Measurements from ENCODE around the gene SERPINB5. TPM values are rescaled to one million over a fixed set of nuclear protein-coding genes. Genes with fewer than 3 reads are reported as not detected.

SERPINB5 gene
- total RNA-seq, 1 experiment from 2014 or later: 13.4 TPM

- DNase-seq (ENCODE audit: low spot score): no peak
Measured at GRCh38 chr18:63468575-63468974, 8.2 kb upstream of the SERPINB5 start.

DNA sequence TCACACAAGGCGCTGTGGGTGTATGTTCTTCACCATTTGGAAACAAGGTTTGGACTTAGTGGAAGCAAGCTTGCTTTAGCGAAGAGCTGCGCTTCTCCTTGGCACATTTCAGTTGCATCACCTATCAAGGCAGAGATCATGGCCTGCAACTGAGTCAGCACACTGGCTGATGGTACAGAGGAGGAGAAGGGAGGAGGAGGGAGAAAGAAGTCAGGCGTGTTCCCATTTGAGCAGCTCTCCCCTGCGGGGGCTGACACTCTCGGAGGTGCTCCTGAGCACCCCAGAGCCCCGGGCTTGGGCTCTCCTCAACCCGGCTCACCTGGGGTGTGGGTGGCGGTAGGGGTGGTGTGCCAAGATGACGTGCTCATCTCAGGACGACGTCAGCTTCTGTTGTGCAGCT lies 6.0 kb upstream of the SERPINB5 start:
- no peak for DNase-seq (ENCODE audit: low spot score)

DNA sequence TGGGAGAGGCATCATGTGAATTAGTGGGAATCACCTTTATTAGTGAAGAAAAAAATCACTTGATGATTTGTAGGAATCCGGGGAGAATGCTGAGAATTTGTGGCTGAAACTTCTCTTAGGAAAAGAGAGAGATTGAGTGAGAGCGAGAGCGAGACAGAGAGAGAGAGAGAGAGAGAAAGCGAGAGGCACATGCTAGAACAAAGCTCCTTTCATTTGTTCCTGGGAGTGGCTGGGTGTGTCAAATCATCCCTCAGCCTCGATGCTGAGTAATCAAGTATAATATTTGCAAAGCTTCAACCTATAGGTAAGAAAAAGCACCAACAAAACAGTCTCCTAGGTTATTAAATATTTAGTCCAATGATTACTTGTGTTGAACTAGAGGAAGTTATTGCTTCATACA lies 4.4 kb upstream of the SERPINB5 start:
- peak; percentile 42 for DNase-seq (ENCODE audit: low spot score)

DNA sequence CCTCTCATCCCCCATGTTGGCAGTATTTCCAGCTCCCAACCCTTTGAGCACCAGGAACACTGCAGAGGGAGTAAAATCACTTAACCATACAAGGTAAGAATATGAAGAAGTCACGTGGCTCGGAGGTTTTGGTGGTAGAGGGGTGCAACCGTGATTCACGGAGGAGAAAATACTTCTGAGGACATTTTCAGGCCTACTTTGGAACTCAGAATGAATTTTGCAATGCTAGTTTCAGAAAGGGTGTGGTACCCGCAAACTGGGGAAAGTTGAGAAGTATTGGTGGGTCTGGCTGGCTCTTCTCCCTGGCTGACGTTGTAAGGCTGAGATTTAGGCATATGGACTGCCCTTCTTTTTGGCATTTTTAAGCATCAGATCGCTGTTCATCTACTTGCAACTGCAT lies 442 bp downstream of the SERPINB5 start:
- DNase-seq (ENCODE audit: low spot score): no peak

DNA sequence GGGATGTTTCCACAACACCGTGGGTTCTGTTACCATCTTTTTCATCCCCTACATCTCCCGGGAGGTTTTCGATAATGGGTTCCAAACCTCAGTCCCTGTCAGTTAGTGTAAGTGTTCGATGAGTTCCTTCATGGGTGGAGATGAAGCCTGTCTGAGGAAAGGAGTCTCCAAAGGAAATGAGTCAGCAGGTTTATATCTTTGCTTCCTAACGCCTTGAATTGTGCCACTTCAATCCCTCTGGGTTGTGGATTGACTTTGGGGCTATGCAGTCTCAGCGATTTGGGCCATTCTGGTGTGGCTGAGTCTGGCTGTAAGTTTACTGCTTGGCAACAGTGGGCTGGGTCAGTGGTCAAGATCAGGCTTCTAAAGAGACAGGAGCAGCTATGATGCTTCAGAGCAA lies 1.2 kb downstream of the SERPINB5 start:
- peak; percentile 44 for DNase-seq (ENCODE audit: low spot score)

GRCh38 chr18:63479826-63480225 lies 3.1 kb downstream of the SERPINB5 start:
- no peak for DNase-seq (ENCODE audit: low spot score)

DNA sequence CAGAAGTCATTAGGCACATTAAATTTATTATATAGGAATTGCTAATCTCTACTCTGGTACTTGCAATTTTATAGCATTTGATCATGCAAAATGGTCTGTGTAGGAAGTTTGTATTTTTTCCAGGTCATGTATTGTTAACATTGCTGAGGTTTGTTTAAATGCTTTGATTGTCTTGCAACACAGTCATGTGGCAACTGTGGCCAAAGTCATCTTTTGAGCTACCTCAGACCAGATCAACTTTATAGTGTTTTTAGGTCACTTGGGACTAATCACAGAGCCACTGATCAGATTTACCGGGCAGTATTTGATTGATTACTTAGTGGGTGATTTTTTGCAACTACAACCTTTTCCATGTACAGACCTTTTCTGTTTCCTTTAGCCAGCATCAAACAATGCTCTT lies 3.7 kb downstream of the SERPINB5 start:
- DNase-seq (ENCODE audit: low spot score): no peak

DNA sequence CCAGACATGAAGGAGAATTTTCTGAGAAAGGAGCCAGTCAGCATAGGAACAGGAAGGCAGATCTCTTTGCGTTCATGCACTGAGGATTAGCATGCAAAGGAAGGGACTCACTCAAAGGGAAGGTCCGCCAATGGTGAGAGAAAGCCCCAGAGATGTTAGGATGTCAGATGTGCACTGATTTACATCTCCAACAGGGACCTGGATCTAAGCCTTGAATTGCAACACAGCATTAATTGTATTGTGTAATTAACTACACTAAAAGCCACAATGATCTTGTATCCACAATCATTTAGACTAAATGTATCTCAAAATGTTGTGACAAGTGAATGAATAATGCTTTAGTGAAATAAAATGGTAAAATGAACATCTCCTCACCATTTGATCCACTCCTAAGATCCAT lies 4.2 kb downstream of the SERPINB5 start:
- no peak for DNase-seq (ENCODE audit: low spot score)

DNA sequence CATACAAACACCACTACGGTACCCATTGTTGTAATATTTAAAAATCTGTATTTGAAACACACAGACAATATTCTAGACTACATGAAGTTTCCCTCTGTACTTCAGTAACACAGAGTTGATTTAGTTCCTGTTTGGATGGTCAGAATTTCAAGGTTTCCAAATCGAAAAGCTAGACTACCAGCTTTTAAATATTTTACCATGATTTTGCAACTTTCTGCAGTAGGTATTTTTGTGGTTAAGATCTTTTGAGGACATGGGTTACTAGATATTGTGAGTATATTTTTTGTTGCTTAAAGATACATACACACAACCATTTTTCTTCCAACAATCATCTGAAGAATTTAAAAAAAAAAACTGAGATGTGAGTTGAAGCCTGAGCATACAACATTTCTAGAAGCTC lies 10.9 kb downstream of the SERPINB5 start:
- DNase-seq (ENCODE audit: low spot score): no peak

GRCh38 chr18:63488160-63488559 lies 11.4 kb downstream of the SERPINB5 start:
- no peak for DNase-seq (ENCODE audit: low spot score)

DNA sequence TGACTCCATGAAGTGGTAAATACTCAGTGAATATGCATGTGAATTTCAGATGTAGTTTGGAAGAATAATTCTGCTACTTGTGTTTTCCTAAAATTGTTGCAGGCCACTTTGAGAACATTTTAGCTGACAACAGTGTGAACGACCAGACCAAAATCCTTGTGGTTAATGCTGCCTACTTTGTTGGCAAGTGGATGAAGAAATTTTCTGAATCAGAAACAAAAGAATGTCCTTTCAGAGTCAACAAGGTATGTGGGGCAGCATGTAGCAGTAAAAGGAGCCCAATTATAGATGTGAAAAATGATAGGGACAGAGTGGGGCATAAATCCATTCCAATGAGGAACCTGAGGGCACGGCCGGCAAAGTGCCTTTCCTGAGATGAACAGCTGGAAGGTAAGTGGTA lies 16.1 kb downstream of the SERPINB5 start:
- no peak for DNase-seq (ENCODE audit: low spot score)

DNA sequence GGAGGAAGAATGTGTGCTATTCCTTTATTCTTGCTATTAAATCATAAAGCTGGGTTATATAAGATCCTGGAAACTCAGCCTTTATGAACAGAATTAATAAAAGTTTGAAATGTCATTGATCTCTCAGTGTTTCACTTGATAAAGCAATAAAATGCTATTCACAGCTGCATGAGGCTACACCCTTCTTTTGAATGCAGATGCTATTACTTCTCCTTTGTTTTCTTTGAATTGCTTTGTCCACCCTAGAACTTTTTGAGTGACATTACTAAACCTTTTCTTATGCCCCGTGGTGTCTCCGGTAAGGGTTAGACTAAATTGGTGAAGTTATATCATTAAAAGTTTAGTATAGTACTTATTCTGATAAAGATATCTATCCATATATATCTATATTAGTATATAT lies 18.9 kb downstream of the SERPINB5 start:
- DNase-seq (ENCODE audit: low spot score): no peak

- peak; percentile 50 for DNase-seq (ENCODE audit: low spot score)
Measured at GRCh38 chr18:63505566-63506335, 29.0 kb downstream of the SERPINB5 start.

- DNase-seq (ENCODE audit: low spot score): no peak
Measured at GRCh38 chr18:63506336-63506646, 29.5 kb downstream of the SERPINB5 start.

DNA sequence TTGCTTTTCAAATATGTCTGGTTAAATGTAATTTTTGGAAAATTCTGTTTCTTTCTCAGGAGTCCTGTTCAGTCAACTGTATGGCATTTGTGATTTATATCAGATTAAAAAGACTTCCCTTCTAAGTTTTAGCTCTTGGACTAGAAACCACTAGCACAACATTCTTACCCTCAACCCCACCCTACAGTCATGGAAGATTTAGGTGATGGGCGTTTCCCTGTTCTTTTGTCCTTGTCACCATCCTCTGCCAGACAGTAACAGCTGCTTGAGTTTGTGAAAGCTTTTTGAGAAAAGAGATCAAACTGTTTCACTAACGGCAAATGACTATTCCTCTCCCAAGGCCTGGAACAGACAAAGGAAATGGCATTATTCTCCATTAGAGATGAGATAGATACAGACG lies 31.8 kb downstream of the SERPINB5 start:
- DNase-seq (ENCODE audit: low spot score): no peak

DNA sequence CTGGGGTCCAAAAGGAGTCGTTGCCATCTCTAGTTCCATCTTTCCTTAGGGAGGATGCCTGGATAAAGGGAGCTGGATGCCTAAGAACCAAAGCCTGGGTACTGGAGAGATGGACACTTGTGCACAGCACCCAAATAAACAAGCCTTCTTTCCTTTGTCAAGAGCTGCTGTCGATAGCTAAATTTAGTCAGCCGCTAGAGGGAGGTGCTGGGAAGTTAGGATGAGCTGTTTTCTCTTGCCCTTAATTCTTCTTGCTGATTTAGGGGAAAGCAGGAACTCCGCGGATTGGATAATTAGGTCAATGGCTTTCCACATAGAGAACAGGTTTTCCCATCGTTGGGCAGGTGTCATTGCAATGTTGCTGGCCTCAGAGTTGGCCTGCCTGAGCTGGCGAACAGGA lies 34.5 kb downstream of the SERPINB5 start:
- peak; percentile 73 for DNase-seq (ENCODE audit: low spot score)

DNA sequence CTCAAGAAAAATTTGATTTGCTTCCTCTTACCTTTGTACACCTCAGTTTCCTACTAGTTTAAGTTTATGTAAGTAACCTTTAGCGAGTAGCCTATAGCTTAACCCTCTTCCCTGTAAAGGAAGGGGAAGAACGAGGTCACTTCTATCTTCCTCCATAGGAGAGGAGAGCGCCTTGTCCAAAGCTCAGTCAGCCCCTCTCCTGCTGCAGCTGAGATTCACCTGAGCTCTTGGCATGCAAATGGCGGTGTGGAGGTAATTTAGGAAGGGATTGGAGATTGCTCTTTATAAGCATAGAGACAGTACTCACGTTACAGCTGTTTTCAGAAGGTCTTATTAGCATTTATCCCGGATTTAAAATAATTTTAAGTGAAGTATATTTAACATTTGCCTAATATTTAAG lies 37.6 kb downstream of the SERPINB5 start:
- DNase-seq (ENCODE audit: low spot score): no peak

- no peak for DNase-seq (ENCODE audit: low spot score)
Measured at GRCh38 chr18:63514888-63515678, 38.3 kb downstream of the SERPINB5 start.

GRCh38 chr18:63515801-63516200 lies 39.0 kb downstream of the SERPINB5 start:
- no peak for DNase-seq (ENCODE audit: low spot score)

- peak; percentile 88 for DNase-seq (ENCODE audit: low spot score)
Measured at GRCh38 chr18:63518178-63519012, 41.6 kb downstream of the SERPINB5 start.

DNA sequence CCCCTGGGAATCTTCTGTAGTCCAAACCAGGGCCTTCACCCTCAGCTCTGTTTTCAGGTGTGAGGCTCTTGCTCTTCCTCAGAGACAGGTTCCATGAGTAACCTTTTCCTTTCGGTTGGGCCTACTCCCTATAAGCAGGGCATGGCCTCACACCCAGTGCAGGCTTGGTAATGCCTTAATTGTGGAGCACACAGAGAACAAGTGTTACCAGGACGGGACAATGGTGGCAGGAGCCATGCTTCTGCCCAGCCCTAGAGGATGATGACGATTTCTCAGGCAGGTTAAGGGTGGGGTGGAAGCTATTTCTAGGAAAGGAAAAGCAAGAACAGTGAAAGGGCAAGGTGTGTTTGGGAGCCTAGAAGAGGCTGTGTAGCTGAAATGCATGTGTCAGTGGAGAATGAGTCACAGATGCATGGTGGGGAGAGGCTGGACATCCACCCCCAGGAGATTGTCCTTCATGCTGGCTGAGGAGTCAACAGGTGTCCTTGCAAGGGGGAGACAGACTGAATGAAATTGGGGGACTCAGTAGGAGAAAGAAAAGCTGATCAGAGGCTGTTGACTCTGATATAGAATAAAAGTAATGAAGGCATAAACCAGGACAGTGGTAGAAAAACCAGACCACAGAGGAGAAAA lies 43.4 kb downstream of the SERPINB5 start:
- DNase-seq (ENCODE audit: low spot score): no peak

DNA sequence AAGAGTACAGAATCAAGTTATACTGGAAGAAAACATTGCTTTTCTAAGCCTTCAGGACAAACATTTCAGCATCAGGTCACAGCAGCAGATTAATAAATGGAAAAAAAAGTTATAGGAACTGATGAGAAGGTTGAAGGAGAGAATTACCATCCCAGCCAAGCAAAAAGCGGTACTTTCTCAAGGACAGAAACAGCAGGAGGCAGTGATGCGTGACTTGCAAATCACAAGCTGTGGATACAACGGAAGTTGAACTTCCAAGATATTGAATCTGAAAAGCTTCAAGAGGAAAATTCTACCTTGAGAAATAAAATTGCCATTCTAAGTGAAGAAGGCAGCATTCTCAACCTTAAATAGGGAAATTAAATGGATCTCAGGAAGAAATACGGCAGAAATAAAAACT lies 46.9 kb downstream of the SERPINB5 start:
- no peak for DNase-seq (ENCODE audit: low spot score)

Measured in HT-29 (cell line).